ENCODE results near the gene EXOC5.

The EXOC5 gene

GRCh38 chr14:57161583-57162234 is 107.0 kb downstream of the EXOC5 start:
- no peak for DNase-seq (ENCODE audit: low read depth)

- no peak for DNase-seq (ENCODE audit: low read depth)
Measured at GRCh38 chr14:57160333-57160732, 108.4 kb downstream of the EXOC5 start.

- DNase-seq (ENCODE audit: low read depth) = no peak
Measured at GRCh38 chr14:57153286-57153685, 115.4 kb downstream of the EXOC5 start.

All from activated T-cell treated with anti-CD3 and anti-CD28 coated beads for 24 hours (primary cell).